Suprapubic skin (tissue), 3 donors: ENCODE measurements around the gene C1QTNF6.

ENCODE experiments used
- POLR2A ChIP-seq, 2 donors: fragments of 450-650 bp; IDR thresholded peaks; one replicate each; pipeline ENCODE4 v1.6.1; 2017; ENCODE audit warnings: antibody characterized with exemption in 2 of 2, mild to moderate bottlenecking in 2 of 2, moderate library complexity in 2 of 2
- TF ChIP-seq, protein P1 (sequence below), 2 donors: fragments of 200-600 bp in 1 of 2; fragments of 450-650 bp in 1 of 2; sonication (generic) in 1 of 2; IDR thresholded peaks; one replicate each; pipeline ENCODE4 v1.5.1; 2016 to 2019; ENCODE audit warnings: antibody characterized with exemption in 2 of 2, mild to moderate bottlenecking in 1 of 2, moderate library complexity in 1 of 2

DNA sequence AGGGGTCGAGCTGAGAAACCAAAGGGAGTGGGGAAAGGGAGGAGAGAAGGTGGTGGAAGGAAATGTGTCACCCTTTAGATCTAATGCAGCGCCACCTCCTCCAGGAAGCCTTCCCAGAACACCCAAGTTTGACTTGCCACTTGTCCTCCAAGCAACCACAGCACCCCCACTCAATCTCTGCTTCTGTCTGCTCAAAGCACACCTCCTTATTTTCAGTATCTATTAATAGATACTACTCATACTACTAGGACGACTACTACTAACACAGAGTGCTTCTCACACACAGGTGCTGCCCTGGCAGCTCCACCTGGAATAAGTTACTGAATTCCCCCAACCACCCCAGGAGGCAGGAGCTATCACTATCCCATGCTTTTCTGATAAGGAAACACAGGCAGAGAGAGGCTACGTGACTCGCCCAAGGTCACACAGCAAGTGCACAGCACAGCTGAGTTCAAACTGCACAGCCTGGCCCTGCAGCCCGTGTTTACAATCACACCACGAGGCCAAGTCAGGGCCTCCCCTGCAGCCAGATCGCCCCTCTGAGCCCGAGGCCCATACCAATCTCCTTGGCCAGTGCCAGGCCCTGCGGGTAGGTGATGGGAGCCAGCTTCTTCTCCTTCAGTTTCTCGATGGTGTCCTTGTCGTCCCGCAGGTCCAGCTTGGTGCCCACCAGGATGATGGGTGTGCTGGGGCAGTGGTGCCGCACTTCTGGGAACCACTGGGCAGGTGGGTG, 42.8 kb upstream of the C1QTNF6 start:
- no peak for TF ChIP-seq POLR2A (IDR thresholded peaks at IDR 0.05)
- TF ChIP-seq, protein P1, sequence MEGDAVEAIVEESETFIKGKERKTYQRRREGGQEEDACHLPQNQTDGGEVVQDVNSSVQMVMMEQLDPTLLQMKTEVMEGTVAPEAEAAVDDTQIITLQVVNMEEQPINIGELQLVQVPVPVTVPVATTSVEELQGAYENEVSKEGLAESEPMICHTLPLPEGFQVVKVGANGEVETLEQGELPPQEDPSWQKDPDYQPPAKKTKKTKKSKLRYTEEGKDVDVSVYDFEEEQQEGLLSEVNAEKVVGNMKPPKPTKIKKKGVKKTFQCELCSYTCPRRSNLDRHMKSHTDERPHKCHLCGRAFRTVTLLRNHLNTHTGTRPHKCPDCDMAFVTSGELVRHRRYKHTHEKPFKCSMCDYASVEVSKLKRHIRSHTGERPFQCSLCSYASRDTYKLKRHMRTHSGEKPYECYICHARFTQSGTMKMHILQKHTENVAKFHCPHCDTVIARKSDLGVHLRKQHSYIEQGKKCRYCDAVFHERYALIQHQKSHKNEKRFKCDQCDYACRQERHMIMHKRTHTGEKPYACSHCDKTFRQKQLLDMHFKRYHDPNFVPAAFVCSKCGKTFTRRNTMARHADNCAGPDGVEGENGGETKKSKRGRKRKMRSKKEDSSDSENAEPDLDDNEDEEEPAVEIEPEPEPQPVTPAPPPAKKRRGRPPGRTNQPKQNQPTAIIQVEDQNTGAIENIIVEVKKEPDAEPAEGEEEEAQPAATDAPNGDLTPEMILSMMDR (IDR thresholded peaks at IDR 0.05): no peak
